Astrocyte of the spinal cord (primary cell): Measurements from ENCODE around the gene RIOK2.
"Not testable (repeated sequence)": the region's sequence is repeated elsewhere in the genome, so short reads cannot be mapped to it uniquely, and the experiment has no call there.

Experiments used
- DNase-seq: peaks from one replicate; pipeline ENCODE4 v3.0.0; 2011; ENCODE audit warnings: low read depth, low spot score
- H3K4me3 ChIP-seq: 2 replicates; pipeline ENCODE4 v1.5.1; 2011; ENCODE audit warnings: low read depth, mild to moderate bottlenecking, low read length, moderate library complexity
- CTCF ChIP-seq: IDR thresholded peaks from 2 replicates; pipeline ENCODE4 v1.5.1; 2012; ENCODE audit warnings: low read depth, mild to moderate bottlenecking, low read length, inconsistent platforms
- in situ Hi-C: cut with HindIII; loops from 2 replicates; pipeline ENCODE4 v1.10.0; 2017; ENCODE audit warnings: low sequenced_read_pairs

The RIOK2 gene

GRCh38 chr5:97142521-97143254 lies 40.4 kb downstream of the RIOK2 start, which contains the start of gene LIX1:
Gene LIX1 (minus strand): TSS chr5:97142611. CDS start chr5:97142576, 35 bp downstream.
- TF ChIP-seq CTCF, result peak; percentile 74
- DNase-seq, result peak; percentile 55
- in situ Hi-C loops, result no loop called here

GRCh38 chr5:97141539-97141938 lies 41.5 kb downstream of the RIOK2 start:
- in situ Hi-C loops, result no loop called here
- TF ChIP-seq CTCF, result no peak
- DNase-seq, result no peak
- H3K4me3 ChIP-seq, result no peak overlapping the region

More at GRCh38 chr5:97142521-97143254, 40.4 kb downstream of the RIOK2 start, which contains the start of gene LIX1:
- H3K4me3 ChIP-seq, result no peak within 1 kb of the TSS

GRCh38 chr5:97141031-97141430 lies 42.0 kb downstream of the RIOK2 start:
- no peak for TF ChIP-seq CTCF
- in situ Hi-C loops, result no loop called here
- no peak for DNase-seq
- no peak overlapping the region for H3K4me3 ChIP-seq

GRCh38 chr5:97140250-97140649 lies 42.8 kb downstream of the RIOK2 start:
- H3K4me3 ChIP-seq, in situ Hi-C loops, DNase-seq: not testable (repeated sequence)

- no peak for DNase-seq
- TF ChIP-seq CTCF, result no peak
- H3K4me3 ChIP-seq, result no peak overlapping the region
- in situ Hi-C loops, result no loop called here
Measured at GRCh38 chr5:97136475-97136874, 46.6 kb downstream of the RIOK2 start.

GRCh38 chr5:97135868-97136267 lies 47.2 kb downstream of the RIOK2 start:
- no peak for TF ChIP-seq CTCF
- DNase-seq, result no peak
- in situ Hi-C loops, result no loop called here
- H3K4me3 ChIP-seq, result no peak overlapping the region

- no peak overlapping the region for H3K4me3 ChIP-seq
- in situ Hi-C loops, result no loop called here
- no peak for TF ChIP-seq CTCF
- no peak for DNase-seq
Measured at GRCh38 chr5:97134634-97135033, 48.4 kb downstream of the RIOK2 start.
